ENCODE measurements around the gene CUL2. TPM values are rescaled to one million over a fixed set of nuclear protein-coding genes. Genes with fewer than 3 reads are reported as not detected.
A peak's percentile ranks its signal among the peaks of the same experiment; 100 is the strongest.

Gene CUL2
- total and polyA plus RNA-seq, 2 of the 4 experiments (the other 2 are of a cell fraction): 18.9 to 36.6 TPM

GRCh38 chr10:35025916-35026315 is 64.2 kb downstream of the CUL2 start:
- ChIA-PET POLR2A (ENCODE audit: unreplicated experiment) (no interaction called here), CTCF (interaction anchor here (0.7 to 3.6 kb wide), 6 partner anchors 9 to 364 kb away, joined by 3 to 18 read pairs (median 4); no protein-coding TSS in a partner anchor)
- Histone ChIP-seq H3K9me1 (ENCODE audit: insufficient read depth, low read length) (no peaks in the 10 kb centered on the region), H3K18ac (ENCODE audit: low read depth, low read length) (no peak overlapping the region), H4K5ac (ENCODE audit: low read depth, low read length) (no peak overlapping the region), H3K23ac (ENCODE audit: low read depth, low read length) (no peak overlapping the region), H4K20me1 (ENCODE audit: insufficient read depth, low read length) (no peaks in the 10 kb centered on the region; the same call in 1 of the 2 replicates), H3K4me3 (ENCODE audit: insufficient read depth, low read depth, low read length) (no peak overlapping the region), H4K8ac (ENCODE audit: low read depth in 2 of 2, low read length in 2 of 2) (no peak overlapping the region), H4K91ac (ENCODE audit: insufficient read depth, low read depth, low read length) (no peak overlapping the region), H2BK5ac (ENCODE audit: low read depth, low read length, poor library complexity, severe bottlenecking) (no peak overlapping the region), H3K36me3 (ENCODE audit: control insufficient read depth, insufficient read depth, low read length) (peaks cover 16% of the 10 kb centered on the region), H2BK15ac (ENCODE audit: low read depth, low read length) (no peak overlapping the region), H2BK120ac (ENCODE audit: low read depth, low read length) (no peak overlapping the region), H3K79me1 (ENCODE audit: low read depth in 1 of 2, low read length in 2 of 2) (peaks cover 0 to 3% of the 10 kb centered on the region in 2 experiments; a peak in 1 of 4 replicates), H2AFZ (replicated peaks; ENCODE audit: low read length, poor library complexity) (no peak overlapping the region), H3K9ac (ENCODE audit: low read depth, low read length) (no peak overlapping the region), H2AK9ac (replicated peaks; ENCODE audit: low read depth, low read length, poor library complexity) (no peak overlapping the region), H3K56ac (ENCODE audit: extremely low read depth, insufficient read depth, low read length) (no peak overlapping the region), H3K14ac (replicated peaks; ENCODE audit: low read depth, low read length) (no peak overlapping the region), H3K4me2 (ENCODE audit: low read depth, low read length) (no peak overlapping the region), H3K4ac (ENCODE audit: low read depth, low read length) (no peak overlapping the region), H2AK5ac (ENCODE audit: low read depth, low read length) (no peak overlapping the region), H3K9me3 (ENCODE audit: control insufficient read depth, insufficient read depth, low read length) (no peaks in the 10 kb centered on the region), H3K4me1 (ENCODE audit: control insufficient read depth, insufficient read depth, low read length) (no peaks in the 10 kb centered on the region), H2BK20ac (ENCODE audit: low read depth, low read length) (no peak overlapping the region), H3K27ac (ENCODE audit: insufficient read depth, low read length) (no peak overlapping the region), H3K27me3 (ENCODE audit: control insufficient read depth, insufficient read depth, low read length) (no peaks in the 10 kb centered on the region)
- TF ChIP-seq MAFK (IDR thresholded peaks at IDR 0.05; ENCODE audit: low read depth, low read length) (no peak), POLR2A (IDR thresholded peaks at IDR 0.05; ENCODE audit: low read depth, low read length) (no peak), FOS (IDR thresholded peaks at IDR 0.05; ENCODE audit: low read depth, low read length) (no peak), CHD1 (IDR thresholded peaks at IDR 0.05; ENCODE audit: low read depth, low read length) (no peak), USF2 (IDR thresholded peaks at IDR 0.05; ENCODE audit: low read depth, low read length) (no peak), ELK1 (IDR thresholded peaks at IDR 0.05; ENCODE audit: borderline replicate concordance, low read depth, low read length) (no peak), CEBPB (IDR thresholded peaks at IDR 0.05; ENCODE audit: low read depth, low read length) (no peak), RCOR1 (IDR thresholded peaks at IDR 0.05; ENCODE audit: insufficient replicate concordance, low read length) (no peak), MAZ (IDR thresholded peaks at IDR 0.05; ENCODE audit: borderline replicate concordance, low read depth, low read length) (no peak), SMC3 (IDR thresholded peaks at IDR 0.05; ENCODE audit: low read depth, low read length) (no peak)
- dilution Hi-C loops (cut with HindIII; ENCODE audit: low sequenced_read_pairs, unreplicated experiment) (no loop called here), intact Hi-C loops (cut with micrococcal nuclease) (loop anchor here (2.0 to 10.0 kb wide), 3 partner anchors 31 to 303 kb away; partner anchors contain the start of gene PARD3), in situ Hi-C loops (cut with MboI; ENCODE audit: low sequenced_read_pairs) (no loop called here)
- peak; percentile 85 for ATAC-seq (ENCODE audit: low read depth)
- DNase-seq: peak; percentile 78
- no TSS peak for BruUV-seq (replicated peaks)

Measured in IMR-90 (cell line).